ENCODE data around the gene CAMK1D.

GRCh38 chr10:12628964-12629766 is 279.8 kb downstream of the CAMK1D start:
- TF ChIP-seq NR2C2 (CRISPR knock-in tag; IDR thresholded peaks at IDR 0.05), result no peak
- TF ChIP-seq, protein P1, sequence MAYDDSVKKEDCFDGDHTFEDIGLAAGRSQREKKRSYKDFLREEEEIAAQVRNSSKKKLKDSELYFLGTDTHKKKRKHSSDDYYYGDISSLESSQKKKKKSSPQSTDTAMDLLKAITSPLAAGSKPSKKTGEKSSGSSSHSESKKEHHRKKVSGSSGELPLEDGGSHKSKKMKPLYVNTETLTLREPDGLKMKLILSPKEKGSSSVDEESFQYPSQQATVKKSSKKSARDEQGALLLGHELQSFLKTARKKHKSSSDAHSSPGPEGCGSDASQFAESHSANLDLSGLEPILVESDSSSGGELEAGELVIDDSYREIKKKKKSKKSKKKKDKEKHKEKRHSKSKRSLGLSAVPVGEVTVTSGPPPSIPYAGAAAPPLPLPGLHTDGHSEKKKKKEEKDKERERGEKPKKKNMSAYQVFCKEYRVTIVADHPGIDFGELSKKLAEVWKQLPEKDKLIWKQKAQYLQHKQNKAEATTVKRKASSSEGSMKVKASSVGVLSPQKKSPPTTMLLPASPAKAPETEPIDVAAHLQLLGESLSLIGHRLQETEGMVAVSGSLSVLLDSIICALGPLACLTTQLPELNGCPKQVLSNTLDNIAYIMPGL (CRISPR knock-in tag; IDR thresholded peaks at IDR 0.05), result no peak
- TF ChIP-seq CTCF (IDR thresholded peaks at IDR 0.05), result no peak
- TF ChIP-seq ZBTB43 (CRISPR knock-in tag; IDR thresholded peaks at IDR 0.05), result no peak
- TF ChIP-seq CREB1 (CRISPR knock-in tag; IDR thresholded peaks at IDR 0.05), result no peak

All from WTC11 (cell line).